ENCODE data around the gene IGFBP5.

Gene IGFBP5

DNA sequence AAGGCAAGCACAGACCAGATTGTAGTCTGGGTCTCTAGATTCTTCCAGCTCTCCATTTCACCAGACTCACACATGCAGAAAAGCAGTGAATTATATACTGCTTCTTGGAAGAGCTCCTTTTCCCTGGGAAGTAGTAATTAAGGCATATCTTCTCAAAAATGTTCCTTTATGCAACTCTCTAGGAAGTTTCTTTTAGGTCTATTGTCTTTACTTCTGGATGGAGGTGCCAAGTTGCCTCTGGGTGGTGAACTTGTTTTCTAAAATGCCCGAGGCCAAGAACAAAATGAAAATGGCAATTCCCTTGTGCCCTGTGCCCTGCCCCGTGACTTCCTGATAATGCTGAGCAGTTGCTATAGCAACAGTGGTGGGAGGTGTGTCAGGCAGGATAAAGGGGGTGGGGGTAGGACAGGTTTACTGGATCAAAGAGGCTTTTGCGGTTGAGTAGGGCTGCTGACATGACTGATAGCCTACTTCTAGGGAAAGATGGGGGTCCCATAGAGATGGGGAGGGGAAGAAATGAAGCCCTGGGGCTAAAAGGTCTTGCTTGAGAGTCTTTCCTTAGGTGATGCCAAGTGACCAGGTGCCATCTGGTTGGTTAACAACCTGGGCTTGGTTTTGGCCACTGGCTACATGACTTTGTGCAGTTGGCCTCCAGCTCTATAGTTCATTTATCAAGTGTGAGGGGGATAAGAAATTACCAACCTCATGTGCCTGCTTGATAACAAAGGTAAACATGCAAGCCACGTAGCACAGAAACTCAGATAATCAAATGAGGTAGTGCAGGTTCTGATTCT is 50.3 kb downstream of the IGFBP5 start:
- DNase-seq (ENCODE audit: low spot score): no peak

DNA sequence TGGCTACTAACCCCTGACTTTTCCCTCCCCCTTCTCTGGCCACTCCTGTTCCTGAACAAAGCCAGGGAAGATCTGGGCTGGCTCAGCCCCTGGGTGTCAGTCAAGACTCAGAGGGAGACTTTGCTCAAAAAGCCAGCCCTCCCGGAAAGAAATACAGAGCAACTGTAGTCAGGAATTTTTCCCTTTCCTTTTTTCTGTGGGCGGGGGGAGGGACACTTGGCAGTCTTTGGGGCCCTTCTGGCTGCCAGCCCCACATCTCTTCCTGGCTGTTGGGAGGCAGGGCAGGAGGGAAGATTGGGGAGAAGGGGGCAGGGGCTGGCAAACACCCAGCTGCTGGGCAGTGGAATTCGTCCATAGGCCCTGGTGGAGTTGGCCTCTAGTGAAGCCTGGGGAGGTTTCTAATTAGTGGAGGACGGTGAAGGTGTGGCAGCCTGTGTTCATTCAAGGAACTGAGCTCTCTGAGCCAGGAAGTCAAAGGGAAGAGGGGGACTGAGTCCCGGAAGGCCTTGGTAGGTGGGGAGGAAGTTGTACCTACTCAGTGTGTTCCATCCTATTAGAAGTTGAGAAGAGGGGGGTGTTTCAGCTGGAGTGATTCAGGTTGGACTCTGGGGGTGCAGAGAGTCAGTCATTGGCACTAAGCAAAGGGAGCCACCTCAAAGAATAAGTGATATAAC is 51.2 kb downstream of the IGFBP5 start:
- no peak for DNase-seq (ENCODE audit: low spot score)

DNA sequence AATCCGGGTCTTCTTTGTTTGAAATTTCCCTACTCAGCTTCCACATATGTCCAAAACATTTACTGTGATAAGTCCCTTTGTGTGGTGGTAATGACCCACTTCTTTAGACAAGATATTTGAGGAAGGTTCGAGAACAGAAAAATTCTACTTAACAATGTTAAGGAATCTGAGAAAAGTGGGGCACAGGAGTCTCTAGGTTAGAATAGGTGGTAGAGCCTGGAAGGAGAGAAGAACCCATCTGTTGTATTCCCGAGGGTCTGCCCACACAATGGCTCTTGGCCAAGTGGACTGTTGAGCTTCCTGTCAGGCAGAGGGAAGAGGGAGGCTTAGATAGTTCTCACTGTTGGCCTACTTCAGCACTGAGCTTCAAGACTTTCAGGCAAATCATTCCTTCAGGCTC is 57.9 kb downstream of the IGFBP5 start:
- no peak for DNase-seq (ENCODE audit: low spot score)

DNA sequence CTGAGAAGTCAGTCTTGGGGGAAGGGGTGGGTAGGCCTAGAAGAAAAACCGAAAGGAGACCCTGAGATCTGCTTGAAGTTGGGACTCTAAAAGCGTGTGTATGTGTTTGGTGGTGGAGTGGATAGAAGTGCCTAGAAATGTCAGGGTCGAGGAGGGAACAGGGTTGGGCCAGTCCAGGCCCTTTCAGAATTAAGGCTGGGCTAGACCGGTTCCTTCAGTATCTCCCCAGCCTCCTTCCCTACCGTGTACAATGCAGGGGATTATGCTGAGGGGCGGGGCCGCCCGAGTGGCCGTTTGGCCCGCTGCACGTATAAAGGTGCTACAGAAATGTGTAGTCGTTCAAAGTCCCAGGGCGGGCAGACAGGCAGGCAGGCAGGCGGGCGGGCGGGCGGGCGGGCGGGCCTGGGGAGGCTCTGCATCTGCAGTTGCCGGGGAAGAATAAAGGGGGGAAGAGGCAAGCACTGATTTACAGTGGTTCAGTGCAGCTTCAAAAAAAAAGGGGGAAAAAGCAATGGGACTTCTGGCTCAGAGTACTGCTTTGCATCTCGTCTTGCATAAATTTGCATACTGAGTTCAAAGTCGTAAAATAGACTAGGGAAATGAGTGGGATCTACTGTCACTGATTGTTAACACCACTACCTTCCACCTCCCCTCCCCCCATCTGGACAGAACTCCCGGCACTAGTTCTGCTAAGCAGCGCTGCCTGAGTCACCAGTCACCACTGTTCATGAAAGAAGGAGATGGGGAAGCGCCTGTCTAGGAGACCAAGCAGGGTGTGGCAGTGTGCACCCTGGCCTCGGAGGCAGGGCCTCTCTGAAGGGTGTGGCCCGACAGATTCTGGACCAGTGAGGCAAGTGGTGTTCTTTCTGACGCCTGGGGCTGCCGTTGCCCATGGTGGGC is 58.5 kb downstream of the IGFBP5 start:
- DNase-seq (ENCODE audit: low spot score): no peak

DNA sequence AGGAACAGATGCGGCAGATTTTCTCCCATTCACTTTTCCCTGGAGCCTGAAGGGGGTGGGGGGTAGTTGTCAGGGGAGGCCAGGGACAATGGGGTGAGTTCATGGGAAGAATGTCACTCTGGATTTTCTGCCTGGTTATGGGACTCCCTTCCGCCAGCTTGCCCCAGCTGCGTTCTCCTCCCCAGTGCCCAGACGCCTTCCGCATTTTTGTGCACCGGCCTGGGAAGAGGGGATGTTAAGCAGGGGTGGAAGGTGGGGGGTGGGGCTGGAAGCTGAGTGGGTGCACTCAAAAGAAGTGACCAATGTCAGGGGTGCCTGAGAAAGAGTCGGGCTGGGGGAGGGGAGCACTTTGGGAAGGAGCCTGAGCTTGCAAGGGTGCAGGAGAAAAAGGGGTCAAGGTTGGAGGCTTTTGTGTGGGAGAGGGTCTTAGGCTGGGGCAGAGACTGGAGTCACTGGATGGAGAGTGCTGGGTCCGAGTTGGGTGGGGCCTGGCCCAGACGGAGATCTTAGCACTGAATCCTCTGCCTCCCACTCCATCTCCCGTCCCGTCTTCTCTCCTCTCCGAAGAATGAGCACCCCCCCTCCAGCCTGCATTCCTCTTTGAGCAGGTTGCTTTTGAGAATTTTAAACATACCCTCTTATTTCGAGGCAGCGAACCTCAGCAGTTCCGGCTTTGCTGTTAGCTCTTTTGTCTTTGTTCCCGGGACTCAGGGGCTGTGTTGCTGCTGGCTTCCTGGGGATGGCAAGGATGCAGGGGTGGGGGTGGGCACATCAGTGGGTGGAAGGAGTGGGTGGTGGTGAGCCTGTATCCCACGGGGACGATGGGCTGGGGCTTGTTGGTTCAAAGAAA is 59.4 kb downstream of the IGFBP5 start:
- DNase-seq (ENCODE audit: low spot score): no peak

DNA sequence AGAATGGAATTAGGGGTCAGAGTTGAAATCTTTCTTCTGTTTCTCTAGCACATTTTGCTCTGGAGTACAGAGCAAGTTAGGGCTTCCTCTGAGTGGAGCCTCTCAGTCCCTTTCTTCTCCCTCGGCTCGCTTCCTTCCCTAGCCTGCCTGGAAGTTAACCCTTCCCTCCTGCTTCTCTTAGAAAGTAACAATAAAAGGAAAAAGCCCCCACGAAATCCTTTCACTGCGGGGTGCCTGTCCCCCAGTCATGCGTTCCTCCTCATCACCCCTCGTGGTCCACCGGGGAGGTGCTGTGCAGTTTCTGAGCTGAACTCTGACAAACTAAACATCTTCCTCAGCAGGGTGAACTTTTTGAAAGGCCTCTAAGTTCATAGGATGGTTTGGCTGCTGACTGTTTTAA is 60.2 kb downstream of the IGFBP5 start:
- DNase-seq (ENCODE audit: low spot score): no peak

DNA sequence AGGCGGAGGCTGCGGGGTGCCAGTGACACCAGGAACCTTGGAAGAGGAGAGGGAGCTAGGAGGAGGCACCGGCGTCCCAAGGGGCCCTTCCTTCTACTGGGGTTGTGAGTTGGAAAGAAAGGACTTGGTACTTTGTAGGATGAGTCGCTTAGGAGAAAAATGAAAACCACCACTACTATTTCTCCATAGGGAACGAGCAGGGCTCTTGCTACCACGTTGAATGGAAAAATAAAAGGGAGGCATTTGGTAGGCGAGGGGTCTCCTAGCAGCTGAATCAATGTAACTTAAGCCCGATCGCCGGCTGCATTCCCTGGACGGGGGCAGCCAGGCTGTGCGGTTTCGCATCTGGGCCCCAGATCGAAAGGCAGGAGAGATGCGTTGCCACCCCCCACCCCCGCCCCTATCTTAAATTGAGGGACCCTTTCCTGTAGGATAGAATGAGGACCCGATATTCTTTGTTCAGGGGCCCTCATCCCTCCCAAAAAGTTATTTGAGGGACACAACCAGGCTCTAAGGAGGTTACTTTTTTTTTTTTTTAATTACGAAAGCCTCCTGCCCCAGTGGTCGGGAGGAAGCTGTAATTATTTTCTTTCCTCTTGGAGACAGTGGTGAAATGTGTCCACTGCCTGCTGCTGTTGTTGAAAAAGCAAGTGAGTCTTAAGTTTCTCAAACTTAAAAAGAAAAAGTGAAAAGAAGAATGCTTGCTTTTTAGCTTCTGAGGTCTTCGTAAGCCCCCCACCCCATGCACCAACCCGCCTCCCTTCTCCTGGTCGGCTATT is 60.8 kb downstream of the IGFBP5 start:
- DNase-seq (ENCODE audit: low spot score): no peak

DNA sequence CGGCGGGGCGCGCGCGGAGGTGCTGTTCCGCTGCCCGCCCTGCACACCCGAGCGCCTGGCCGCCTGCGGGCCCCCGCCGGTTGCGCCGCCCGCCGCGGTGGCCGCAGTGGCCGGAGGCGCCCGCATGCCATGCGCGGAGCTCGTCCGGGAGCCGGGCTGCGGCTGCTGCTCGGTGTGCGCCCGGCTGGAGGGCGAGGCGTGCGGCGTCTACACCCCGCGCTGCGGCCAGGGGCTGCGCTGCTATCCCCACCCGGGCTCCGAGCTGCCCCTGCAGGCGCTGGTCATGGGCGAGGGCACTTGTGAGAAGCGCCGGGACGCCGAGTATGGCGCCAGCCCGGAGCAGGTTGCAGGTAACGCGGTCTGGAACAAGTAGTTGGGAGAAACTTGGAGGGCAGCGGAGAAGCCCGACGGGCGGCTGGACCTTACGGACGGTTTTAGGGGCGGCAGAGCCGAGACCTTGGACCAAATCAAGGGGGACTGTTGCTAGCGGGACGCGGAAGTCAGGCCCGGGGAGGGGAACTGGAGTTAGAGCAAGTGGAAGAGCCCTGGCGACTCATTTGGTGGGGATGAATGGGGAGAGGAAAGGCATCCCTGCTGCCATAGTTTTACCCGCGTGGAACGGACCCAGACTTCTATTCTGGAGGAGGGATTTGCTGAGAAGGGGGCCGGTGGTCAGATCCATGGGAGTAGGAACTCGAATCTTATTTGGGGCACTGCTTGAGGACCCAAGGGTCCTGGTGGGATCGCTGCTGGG is 61.6 kb downstream of the IGFBP5 start:
- DNase-seq (ENCODE audit: low spot score): no peak

DNA sequence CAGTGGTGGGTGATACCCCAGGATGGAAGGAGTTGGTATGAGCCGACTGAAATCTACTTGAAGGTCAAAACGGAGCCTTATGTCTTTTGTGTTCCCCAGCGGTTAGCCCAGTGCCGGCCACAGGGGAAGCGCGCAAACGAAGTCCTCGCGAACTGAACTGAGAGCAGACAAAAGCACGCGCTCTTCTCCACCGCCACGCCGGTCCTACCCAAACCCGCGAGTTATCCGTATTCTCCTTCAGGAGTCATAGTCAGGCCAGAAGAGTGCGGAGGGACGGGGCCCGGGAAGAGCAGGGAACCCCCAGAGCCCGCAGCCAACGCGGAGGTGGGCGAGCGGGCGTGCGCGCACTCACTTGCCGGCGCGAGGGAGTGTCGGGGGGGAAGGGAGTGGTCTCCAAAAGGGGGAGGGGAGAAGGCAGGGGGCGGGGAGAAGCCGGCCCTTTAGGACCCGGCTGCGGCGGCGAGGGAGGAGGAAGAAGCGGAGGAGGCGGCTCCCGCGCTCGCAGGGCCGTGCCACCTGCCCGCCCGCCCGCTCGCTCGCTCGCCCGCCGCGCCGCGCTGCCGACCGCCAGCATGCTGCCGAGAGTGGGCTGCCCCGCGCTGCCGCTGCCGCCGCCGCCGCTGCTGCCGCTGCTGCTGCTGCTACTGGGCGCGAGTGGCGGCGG is 62.3 kb downstream of the IGFBP5 start, which contains the start of gene IGFBP2:
Gene IGFBP2, plus strand, starts transcription at position 469 of the 664 bp plus-strand sequence. Its CDS starts 104 bp downstream, at position 573.
- DNase-seq (ENCODE audit: low spot score): no peak

DNA sequence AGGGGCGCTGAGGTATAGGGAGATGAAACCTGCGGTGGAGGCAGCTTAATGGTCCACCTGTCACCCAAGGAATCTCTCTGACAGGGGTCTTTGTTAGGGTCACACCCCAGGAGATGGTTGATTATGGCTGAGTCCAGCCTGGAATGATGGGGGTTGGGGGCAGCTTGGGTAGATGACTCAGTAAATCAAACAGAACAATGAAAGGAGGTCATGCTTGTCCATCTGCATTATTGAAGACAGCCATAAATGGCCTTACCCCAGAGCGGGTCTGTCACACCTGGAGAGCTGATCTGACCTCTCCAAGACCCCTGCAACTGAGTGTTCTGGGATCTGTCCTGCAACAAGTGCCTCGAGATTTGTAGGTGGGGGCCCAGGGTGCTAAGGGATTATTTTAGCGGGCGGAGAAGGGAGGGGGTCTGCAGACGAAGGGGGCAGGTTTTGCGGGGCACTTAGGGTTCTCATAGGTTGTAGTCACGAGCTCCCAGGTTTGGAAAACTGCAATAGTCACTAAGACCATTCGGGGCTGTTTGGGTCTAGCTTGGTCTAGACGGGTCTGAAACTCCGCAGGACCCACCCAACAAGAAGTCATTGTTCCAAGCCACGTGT is 62.9 kb downstream of the IGFBP5 start:
- DNase-seq (ENCODE audit: low spot score): no peak

DNA sequence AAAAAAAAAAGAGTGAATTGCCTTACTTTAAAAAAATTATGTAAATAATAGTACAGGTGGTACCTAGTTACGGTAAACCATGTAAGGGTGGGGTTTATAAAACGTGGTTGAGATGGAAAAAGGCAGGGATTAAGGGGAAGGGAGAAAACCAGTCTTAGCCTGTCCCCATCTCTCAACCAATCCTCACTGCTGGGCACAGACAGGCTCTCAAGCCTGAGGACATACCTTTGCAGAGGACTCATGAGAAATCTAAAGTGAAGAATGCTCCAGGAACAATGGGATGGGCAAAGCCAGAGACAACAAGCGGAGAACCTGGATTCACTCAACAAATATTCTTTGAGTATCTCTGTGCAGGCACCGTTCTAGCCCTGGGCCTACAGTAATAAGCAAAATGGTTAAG is 65.6 kb downstream of the IGFBP5 start:
- DNase-seq (ENCODE audit: low spot score): no peak

DNA sequence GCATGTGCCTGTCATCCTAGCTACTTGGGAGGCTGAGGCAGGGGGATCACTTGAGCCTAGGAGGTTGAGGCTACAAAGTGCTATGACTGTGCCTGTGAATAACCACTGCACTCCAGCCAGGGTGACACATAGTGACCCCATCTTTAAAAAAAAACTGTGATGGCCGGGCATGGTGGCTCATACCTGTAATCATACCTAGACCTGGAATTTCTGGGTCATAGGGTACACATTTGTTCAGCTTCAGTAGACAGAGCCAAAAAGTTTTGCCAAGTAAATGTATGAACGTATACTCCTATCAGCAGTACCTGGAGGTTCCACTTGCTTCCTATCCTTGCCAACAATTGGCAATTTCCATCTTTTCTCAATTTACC is 68.5 kb downstream of the IGFBP5 start:
- DNase-seq (ENCODE audit: low spot score): no peak

DNA sequence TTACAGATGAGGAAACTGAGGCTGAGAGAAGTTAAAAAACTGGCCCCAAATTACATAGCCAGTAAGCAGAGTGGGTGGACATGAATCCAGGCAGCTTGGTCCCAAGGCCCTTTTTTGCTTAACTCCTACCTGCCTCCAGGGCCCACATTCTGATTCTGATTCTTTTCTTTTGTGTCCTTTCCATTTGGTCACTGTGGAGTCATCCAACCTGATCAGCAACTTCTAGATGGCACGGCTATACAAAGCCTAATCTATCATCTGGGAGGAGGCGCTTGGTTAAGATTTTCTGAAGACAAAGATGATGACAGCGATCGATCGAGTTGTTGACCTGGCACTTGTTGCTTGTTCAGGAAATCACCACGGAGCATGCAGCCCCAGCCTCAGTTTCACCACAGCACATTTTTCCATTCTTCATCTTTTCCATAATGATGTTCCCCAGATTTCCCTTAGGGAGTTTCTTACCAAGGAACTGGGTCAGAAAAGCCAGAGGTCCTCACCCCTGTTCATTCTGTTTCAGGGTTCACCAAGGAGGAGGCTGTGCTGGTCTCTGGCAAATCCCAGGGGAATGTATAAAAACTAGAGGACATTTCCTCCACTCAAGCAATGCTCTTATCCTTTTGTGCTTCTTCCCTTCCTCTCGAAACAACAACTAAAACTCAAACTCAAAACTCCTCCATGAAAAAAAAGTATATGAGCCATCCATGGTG is 69.0 kb downstream of the IGFBP5 start:
- no peak for DNase-seq (ENCODE audit: low spot score)

DNA sequence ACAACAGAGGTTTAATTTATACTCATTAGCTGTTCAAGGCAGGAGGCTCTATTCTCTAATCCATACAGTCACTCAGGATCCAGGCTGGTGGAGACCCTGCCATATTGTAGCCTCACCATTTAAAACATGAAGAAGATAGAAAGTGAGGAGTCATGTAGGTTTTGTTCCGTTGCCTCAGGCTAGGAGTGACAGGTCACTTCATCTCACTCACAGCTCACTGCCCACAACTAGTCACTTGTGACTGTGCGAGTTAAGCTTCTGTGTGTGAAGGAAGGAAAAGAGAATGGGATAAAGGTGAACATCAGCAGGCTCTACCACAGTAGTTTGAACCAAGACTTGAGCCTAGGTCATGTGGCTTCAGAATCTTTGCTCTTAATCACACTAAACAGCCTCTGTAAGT is 71.1 kb downstream of the IGFBP5 start:
- DNase-seq (ENCODE audit: low spot score): no peak

DNA sequence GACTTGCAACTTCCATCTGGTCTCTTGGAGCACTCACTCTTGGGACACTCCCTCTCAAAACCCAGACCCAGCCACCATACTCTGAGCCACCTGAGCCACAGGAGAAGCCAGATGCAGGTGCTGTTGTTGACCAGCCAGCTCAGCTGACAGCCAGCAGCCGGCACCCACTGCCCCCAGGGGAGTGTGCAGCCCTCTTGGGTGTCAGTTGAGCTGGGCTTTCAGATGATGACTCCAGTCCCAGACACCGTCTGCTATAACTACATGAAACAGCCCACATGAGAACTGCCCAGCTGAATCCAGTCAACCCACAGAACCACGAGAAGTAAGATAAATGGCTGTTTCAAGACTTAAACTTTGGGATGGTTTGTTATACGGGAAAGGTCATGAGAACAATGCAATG is 72.8 kb downstream of the IGFBP5 start:
- no peak for DNase-seq (ENCODE audit: low spot score)

All from globus pallidus (tissue), 1 donor.